Kidney epithelial cell (primary cell): ENCODE data around the gene CCDC8. TPM values are rescaled to one million over a fixed set of nuclear protein-coding genes. Genes with fewer than 3 reads are reported as not detected.
"Not testable (repeated sequence)": the region's sequence is repeated elsewhere in the genome, so short reads cannot be mapped to it uniquely, and the experiment has no call there.

ENCODE experiments used
- DNase-seq: peaks from one replicate; pipeline ENCODE4 v3.0.0-alpha.2; 2010; ENCODE audit warnings: low read depth
- H3K27me3 ChIP-seq: 2 replicates; pipeline ENCODE4 v1.6.0; 2011; ENCODE audit warnings: low read length; ENCODE audit not compliant: control insufficient read depth, insufficient read depth
- H3K36me3 ChIP-seq: 2 replicates; pipeline ENCODE4 v1.5.1; 2011; ENCODE audit warnings: low read length; ENCODE audit not compliant: control insufficient read depth, insufficient read depth
- H3K4me3 ChIP-seq: 2 replicates; pipeline ENCODE4 v1.5.1; 2011; ENCODE audit warnings: low read depth, mild to moderate bottlenecking, control low read depth, low read length
- total RNA-seq: library from RNA; depleted of rRNA; stranded (reverse); fragments of >200 nt; gene quantifications from 2 replicates; pipeline ENCODE4 v1.2.3, GENCODE V29; 2015
- TF ChIP-seq, protein P1 (sequence below): IDR thresholded peaks from 2 replicates; pipeline ENCODE4 v1.5.1; 2011; ENCODE audit warnings: mild to moderate bottlenecking, moderate library complexity, low read length, control low read depth, inconsistent platforms; ENCODE audit not compliant: insufficient read depth, poor library complexity, severe bottlenecking

The CCDC8 gene
- total RNA-seq, 1 donor from 2014 or later = 21.8 TPM

DNA sequence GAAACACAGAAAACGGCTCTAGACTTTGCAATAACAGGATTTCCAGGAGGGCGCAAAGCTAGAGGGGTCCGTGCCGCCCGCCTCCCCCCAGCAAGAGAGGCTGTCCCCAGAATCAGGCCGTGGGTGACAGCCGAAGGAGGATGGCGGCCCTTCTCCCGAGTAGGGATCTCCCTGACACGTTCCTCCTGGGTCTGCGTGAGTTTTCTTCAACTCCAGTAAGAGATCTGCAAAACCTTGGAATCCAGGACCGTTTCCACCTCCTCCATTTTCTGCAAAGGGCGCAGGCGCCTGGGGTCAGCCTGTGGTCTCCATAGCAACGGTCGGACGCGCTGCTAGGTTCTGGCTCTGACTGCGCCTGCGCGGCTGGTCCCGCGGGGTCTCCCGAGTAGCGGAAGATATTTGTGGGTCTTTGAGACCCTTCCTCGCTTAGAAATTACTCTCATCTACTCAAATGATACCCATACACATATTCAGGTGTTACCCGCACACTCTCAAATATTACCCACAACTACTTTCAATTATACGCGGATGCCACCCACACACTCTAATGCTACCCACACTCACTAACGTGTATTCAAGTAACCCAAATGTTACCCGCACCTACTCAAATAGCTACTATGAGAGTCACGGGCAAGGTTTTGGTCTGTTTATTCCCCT, 13.3 kb upstream of the CCDC8 start:
- peak overlapping the region; percentile 45 for H3K4me3 ChIP-seq
- H3K27me3 ChIP-seq = peaks cover 6% of the 10 kb centered on the region
- DNase-seq = no peak
- no peaks in the 10 kb centered on the region for H3K36me3 ChIP-seq
- TF ChIP-seq, protein P1, sequence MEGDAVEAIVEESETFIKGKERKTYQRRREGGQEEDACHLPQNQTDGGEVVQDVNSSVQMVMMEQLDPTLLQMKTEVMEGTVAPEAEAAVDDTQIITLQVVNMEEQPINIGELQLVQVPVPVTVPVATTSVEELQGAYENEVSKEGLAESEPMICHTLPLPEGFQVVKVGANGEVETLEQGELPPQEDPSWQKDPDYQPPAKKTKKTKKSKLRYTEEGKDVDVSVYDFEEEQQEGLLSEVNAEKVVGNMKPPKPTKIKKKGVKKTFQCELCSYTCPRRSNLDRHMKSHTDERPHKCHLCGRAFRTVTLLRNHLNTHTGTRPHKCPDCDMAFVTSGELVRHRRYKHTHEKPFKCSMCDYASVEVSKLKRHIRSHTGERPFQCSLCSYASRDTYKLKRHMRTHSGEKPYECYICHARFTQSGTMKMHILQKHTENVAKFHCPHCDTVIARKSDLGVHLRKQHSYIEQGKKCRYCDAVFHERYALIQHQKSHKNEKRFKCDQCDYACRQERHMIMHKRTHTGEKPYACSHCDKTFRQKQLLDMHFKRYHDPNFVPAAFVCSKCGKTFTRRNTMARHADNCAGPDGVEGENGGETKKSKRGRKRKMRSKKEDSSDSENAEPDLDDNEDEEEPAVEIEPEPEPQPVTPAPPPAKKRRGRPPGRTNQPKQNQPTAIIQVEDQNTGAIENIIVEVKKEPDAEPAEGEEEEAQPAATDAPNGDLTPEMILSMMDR = no peak

DNA sequence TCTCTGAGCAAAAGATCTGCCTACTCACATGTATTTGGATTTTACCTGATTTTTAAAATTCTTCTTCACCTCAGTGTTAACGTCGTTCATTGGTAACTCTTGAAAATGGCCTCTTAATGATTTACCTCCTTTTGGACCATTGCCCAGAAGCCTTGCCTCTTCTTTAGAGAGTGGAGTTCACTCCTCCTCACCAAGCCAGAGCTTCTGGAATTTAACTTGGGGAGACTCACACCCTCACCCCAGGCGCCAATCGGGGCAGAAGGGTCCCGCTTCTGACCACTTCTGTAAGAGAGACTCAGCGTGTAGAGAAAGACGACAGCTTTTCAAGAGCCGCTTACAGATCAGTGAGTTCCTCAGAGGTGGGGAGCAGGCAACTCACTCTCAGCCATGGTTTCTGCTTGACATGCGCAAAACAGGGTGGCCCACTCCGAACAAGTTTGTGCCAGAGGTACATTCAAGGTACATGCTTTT, 12.7 kb upstream of the CCDC8 start:
- Histone ChIP-seq H3K36me3 (no peaks in the 10 kb centered on the region), H3K27me3 (peaks cover 6% of the 10 kb centered on the region), H3K4me3 (peak overlapping the region; percentile 45)
- DNase-seq = peak; percentile 55
- TF ChIP-seq, protein P1 = no peak

DNA sequence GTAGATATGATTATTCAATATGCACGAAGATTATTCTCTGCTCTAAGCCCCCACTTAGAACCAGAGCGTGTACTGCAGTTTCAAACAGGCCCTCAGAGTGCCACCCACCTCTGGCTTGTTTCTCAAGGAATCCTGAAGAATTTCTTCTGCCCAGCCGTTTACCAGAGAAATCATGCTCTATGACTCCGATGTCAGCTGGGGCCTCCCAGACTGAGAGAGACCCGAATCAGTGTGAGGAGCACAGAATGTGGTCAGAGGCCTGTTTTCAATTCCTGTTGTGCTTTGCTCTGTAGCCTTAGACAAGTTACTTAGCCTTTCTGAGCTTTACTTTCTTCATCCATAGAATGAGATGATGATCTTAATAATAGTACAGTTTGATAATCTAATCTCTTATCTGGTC, 9.8 kb upstream of the CCDC8 start:
- H3K27me3 ChIP-seq = no peaks in the 10 kb centered on the region
- H3K36me3 ChIP-seq = no peaks in the 10 kb centered on the region
- TF ChIP-seq, protein P1 = no peak
- DNase-seq = no peak
- no peak overlapping the region for H3K4me3 ChIP-seq

DNA sequence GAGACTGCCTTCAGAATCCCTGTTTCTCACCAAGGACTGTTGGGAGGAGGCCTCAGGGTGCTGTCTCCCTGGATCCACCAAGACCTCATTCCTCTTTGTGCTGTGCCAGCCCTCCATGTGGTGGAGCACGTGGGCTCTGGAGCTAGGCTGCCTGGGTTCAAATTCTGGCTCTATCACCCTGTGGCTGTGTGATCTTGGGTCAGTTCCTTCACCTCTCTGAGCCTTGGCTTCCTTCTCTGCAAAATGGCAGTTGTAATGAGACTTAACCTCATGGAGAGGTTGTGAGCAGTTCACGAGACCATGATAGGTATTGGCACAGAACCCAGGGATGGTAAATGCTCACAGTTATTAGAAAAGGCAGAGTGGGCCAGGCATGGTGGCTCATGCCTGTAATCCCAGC, 9.0 kb upstream of the CCDC8 start:
- Histone ChIP-seq H3K27me3 (no peaks in the 10 kb centered on the region), H3K4me3 (no peak overlapping the region), H3K36me3 (no peaks in the 10 kb centered on the region)
- no peak for DNase-seq
- TF ChIP-seq, protein P1 = no peak

DNA sequence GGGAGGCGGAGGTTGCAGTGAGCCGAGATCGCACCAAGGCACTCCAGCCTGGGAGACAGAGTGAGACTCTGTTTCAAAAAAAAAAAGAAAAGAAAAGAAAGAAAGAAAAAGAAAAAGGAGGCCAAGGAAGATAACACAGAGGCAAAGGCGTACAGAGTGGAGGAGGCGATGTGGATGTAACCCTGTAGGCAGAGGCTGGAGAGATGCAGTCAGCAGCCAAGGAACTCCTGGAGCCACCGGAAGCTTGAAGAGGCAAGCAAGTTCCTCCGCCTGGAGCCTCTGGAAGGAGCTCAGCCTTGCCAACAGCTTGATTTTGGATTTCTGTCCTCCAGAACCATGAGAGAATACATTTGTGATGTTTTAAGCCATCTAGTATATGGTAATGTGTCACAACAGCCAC, 6.7 kb upstream of the CCDC8 start:
- no peak for DNase-seq
- Histone ChIP-seq H3K27me3 (no peaks in the 10 kb centered on the region), H3K4me3 (no peak overlapping the region), H3K36me3 (no peaks in the 10 kb centered on the region)
- TF ChIP-seq, protein P1 = no peak

DNA sequence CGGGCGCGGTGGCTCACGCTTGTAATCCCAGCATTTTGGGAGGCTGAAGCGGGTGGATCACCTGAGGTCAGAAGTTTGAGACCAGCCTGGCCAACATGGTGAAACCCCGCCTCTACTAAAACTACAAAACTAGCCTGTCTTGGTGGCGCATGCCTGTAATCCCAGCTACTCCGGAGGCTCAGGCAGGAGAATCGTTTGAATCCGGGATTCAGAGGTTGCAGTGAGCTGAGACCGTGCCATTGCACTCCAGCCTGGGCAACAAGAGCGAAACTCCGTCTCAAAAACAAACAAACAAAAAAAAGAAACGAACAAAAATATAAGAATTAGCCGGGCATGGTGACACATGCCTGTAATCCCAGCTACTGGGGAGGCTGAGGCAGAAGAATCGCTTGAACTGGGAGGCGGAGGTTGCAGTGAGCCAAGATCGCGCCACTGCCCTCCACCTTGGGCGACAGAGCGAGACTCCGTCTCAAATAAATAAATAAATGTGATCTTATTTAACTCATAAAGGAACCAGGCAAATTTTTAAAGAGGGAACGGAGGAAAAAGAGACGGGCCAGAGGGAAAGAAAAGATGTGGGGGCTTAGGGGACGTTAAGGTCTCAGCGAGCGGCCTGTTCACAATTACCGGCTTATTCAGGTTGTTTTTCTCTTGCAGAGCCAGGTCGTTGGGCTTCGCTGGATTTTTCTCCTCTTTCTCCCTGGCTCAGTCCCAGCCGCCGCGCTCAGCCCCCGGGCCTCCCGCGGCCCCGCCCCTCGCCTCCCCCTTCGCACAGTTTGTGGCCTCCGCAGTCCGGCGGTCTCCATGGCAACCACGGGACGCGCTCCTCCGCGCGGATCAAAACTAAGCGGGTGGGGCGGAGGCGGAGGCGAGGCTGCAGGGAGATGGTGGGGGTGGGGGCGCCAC, 2.7 kb upstream of the CCDC8 start:
- not testable (repeated sequence) for H3K36me3 ChIP-seq, H3K27me3 ChIP-seq
- peak overlapping the region; percentile 17 for H3K4me3 ChIP-seq
- peak; percentile 63 for DNase-seq

DNA sequence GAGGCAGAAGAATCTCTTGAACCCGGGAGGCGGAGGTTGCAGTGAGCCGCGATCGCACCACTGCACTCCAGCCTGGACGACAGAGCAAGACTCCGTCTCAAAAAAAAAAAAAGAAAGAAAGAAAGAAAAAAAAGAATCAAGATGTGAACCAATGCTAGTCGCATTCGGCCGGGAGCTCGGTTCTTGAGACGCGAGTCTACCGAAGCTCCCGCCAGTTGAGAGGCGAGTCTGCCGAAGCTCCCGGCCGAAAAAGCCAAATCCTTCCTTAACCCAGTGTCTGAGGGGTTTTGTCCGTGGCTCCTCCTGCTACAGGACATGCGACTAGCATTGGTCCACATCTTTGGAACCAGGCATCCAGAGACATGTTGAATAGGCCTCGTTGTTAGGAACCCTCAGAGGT, 1.5 kb upstream of the CCDC8 start:
- not testable (repeated sequence) for H3K4me3 ChIP-seq, H3K36me3 ChIP-seq, DNase-seq, H3K27me3 ChIP-seq
